HG02763 (cell line): ENCODE data around the gene FMN2.

Source experiments
- ATAC-seq: cut with Tn5 transposase; IDR thresholded peaks from one replicate; pipeline ENCODE4 v1.9.1; 2021; ENCODE audit warnings: mild to moderate bottlenecking, moderate library complexity; ENCODE audit not compliant: unreplicated experiment

The FMN2 gene

GRCh38 chr1:240192851-240193250 is 101.2 kb downstream of the FMN2 start:
- ATAC-seq = no peak

GRCh38 chr1:240193679-240194078 is 102.0 kb downstream of the FMN2 start:
- ATAC-seq = no peak

- ATAC-seq = no peak
These were observed 102.4 kb downstream of the FMN2 start for GRCh38 chr1:240194120-240194519.

- no peak for ATAC-seq
These were observed 106.7 kb downstream of the FMN2 start for GRCh38 chr1:240198376-240198775.

GRCh38 chr1:240199758-240200645 is 108.3 kb downstream of the FMN2 start:
- ATAC-seq = no peak

GRCh38 chr1:240201931-240202330 is 110.2 kb downstream of the FMN2 start:
- ATAC-seq = no peak

GRCh38 chr1:240207073-240207709 is 115.5 kb downstream of the FMN2 start:
- no peak for ATAC-seq

- ATAC-seq = no peak
These were observed 118.3 kb downstream of the FMN2 start for GRCh38 chr1:240210026-240210425.

- no peak for ATAC-seq
These were observed 120.9 kb downstream of the FMN2 start for GRCh38 chr1:240212556-240212955.

- ATAC-seq = no peak
These were observed 125.7 kb downstream of the FMN2 start for GRCh38 chr1:240217403-240217802.

- no peak for ATAC-seq
These were observed 127.4 kb downstream of the FMN2 start for GRCh38 chr1:240219104-240219503.

GRCh38 chr1:240226102-240226501 is 134.4 kb downstream of the FMN2 start:
- ATAC-seq = no peak

GRCh38 chr1:240230816-240231215 is 139.1 kb downstream of the FMN2 start:
- ATAC-seq = no peak

- ATAC-seq = no peak
These were observed 140.8 kb downstream of the FMN2 start for GRCh38 chr1:240232530-240232929.

GRCh38 chr1:240234485-240235210 is 143.0 kb downstream of the FMN2 start:
- ATAC-seq = no peak

- ATAC-seq = no peak
These were observed 144.0 kb downstream of the FMN2 start for GRCh38 chr1:240235521-240236288.

GRCh38 chr1:240237305-240237721 is 145.6 kb downstream of the FMN2 start:
- ATAC-seq = no peak

- no peak for ATAC-seq
These were observed 147.6 kb downstream of the FMN2 start for GRCh38 chr1:240239309-240239708.

- no peak for ATAC-seq
These were observed 149.6 kb downstream of the FMN2 start for GRCh38 chr1:240241278-240241677.

- no peak for ATAC-seq
These were observed 151.0 kb downstream of the FMN2 start for GRCh38 chr1:240242601-240243144.
